Measurements from ENCODE around the gene SDK2.
"Not testable (repeated sequence)": the region's sequence is repeated elsewhere in the genome, so short reads cannot be mapped to it uniquely, and the experiment has no call there.

The SDK2 gene

DNA sequence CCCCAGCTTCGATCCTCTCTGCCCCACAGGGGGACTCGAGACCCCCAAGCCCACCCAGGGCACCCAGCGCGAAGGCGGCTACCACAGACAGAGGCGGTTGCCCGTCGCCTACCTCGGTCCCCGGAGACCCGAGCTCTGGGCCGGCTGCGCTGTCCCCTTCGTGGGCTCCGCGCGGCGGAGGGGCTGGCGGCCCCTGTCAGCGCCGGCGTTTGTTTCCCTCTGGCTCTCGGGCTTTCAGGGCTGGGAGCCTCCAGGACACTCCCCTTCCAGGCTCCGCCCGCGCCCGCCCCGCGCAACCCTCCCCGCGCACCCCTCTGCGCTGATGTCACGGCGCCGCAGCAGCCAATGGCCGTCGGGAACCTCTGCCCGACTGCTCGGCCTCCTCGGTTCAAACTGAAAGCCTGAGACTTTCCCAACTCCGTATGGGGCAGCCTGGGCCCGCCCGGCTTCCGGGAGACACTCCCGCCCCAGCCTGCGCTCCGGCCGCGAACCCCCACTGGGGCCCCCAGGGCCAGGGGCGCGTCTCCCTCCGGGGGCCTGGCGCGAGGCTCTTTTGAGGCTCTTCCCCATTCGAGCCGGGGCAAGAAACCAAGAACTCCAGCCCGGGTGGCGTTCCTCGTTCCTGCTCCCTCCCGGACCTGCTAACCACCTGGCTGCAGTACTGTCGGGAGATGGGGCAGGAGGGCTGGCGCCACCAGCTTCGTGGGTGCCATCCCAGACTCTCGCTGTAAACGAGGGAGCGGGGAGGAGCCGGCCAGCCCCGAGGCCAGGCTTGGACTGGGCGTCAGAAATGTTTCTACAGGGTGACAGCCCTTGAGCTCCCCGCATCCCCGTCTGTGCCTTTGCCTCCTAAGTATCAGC is 332.2 kb downstream of the SDK2 start, which contains the start of gene CDC42EP4:
Gene CDC42EP4 (minus strand): TSS at position 221 of the 861 bp plus-strand sequence. CDS start 25,501 bp downstream, outside the sequence.
- DNase-seq = peak; percentile 97

DNA sequence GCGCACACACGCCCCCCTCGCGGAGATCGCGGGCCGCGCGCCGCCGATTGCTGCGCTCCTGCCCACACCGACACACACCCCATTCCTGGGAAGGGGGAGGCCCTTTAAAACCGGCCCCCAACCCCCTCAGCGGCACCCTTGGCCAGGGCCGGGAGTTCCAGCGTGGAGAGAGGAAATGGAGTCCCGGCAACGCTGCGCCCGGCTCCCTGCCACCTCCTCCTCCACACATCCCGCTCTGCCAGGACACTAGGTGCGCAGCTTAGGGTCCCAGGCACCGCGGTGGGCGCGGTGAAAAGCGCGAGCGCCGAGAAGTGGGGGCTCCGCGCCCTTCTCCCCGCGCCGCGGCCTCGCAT is 332.8 kb downstream of the SDK2 start:
- no peak for DNase-seq

DNA sequence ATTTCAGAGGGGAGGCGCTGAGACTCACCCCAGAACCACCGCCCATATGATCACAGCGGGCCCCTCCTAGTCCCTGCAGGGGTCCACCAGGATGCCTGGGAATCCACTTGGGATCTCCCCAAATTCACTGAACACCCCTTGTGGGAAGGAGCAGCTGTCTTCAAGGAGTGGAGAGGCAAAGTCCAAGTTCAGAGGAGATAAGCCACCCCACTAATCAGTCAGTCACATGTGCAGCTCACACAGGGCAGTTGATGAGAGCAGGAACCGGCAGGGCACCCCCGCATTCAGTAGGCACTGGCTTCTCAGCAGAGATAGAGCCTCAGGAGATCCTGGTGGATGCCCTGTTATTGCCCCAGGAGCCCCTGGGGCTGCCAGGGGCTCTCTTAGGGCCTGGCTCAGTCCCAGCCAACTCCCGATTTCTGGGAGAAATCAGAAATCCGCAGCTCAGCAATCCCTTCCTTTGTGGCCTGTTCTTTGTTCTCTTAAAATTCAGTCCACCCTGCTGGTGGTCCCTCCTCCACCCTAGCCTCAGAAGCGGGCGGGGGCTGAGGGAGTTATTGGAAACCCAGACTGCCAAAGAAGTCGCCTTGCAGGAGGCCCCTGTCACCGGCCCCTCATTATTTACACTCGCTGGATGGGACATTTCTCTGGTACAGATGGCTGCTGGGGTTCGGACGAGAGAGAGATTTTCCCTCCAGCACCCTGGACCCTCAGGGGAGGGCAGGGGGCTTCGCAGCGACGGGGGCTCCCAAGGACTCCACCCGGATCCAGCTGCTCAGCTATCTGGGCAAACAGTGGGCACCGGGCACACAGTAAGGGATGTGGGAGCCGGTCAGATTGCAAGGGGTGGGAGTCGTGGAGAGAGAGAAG is 334.3 kb downstream of the SDK2 start:
- peak; percentile 19 for DNase-seq

DNA sequence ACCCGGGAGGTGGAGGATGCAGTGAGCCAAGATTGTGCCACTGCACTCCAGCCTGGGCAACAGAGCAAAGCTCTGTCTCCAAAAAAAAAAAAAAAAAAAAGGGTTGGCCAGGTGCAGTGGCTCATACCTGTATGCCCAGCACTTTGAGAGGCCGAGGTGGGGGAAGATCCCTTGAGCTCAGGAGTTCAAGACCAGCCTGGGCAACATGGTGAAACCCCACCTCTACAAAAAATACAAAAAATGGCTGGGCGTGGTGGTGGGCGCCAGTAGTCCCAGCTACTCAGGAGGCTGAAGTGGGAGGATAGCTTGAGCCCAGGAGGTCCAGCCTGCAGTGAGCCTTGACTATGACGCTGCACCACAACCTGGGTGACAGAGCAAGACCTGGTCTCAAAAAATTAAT is 335.3 kb downstream of the SDK2 start:
- DNase-seq = not testable (repeated sequence)

DNA sequence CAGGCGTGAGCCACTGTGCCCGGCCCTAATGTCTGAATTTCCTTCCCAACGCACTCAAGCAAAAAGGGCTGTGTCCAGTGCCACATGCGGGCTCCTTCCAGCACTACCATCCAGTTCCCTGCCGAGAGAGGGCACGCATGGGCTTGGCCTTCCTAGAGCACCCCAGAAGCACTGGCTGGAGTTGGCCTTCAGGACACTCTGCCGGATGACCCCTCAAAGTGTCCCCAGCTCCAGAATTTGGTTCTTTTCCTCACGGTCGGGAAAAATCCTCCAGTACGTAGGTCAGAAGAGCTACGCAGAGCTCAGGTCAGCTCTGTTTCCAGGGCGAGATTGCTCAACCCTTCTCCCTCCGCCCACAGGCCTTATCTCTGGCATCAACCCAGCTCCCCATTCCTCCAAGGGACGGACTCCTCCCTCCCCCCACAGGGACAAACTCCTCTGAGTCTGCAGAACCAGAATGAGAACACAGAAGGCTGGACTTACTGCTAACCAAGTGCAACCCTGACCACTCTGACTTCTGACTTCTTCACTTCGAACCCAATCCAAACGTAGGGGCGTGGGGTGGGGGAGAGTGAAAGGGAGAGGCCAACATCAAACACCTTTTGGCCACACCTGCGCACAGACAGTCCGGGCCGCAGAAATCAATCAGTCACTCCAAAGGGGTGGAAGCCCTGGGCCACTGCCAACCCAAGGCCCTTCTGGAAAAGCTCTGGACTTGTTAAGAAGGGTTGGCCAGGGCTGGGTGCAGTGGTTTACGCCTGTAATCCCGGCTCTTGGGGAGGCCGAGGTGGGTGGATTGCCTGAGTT is 336.0 kb downstream of the SDK2 start:
- peak; percentile 51 for DNase-seq

DNA sequence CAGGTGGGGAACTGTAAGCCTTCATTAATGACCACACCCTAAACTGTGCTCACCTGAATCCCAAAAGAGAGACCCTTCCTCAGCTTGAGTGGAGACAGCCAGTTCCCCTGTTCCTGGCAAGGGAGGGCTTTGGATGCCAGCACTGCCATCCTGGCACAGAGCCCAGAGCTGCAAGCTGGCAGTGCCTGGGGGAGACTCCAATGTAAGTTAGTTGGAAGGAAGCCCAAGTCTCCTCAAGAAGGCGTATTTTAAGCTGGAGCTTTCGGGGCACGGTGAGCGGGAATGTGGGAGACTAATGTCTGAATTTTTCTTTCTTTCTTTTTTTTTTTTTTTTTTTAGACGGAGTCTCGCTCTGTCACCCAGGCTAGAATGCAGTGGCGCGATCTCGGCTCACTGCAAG is 337.1 kb downstream of the SDK2 start:
- no peak for DNase-seq

DNA sequence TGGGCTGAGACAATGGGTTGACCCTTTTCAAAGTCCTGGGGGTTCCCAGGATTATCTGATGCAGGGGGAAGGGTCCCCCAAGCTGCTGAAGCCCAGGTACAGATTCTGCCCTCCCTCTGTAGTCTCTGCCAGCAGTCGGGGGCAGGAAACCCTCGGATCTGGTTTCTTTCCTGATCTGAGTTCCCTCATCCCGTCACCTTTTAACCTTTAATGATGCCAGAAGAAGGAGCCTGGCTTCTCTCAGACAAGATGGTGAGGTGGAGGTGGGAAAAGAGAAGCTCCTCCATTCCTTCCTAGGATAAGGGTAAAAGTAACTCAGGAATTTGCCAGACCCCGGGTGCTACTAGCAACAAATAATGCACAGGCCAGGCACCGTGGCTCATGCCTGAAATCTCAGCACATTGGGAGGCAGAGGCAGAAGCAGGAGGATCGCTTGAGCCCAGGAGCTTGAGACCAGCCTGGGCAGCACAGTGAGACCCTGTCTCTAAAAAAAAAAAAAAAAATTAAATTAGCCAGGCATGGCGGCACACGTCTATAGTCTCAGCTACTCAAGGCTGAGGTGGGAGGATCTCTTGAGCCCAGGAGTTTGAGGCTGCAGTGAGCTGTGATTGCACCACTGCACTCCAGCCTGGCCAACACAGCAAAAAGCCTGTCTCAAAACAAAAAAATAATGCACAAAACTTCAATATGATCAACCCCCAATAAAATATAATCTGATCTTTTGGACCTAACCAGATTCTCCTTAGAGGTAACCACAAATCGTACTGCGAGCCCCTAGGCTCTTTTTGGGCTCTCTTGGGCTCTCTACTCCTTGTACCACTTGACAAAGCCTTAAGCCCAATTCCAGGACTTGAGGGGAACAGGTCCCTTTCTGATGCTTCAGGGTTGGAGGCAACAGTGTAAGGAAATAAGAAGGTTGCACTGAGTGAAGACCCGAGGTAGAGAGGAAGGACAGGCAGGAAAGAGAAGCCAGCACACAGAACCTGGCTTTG is 338.1 kb downstream of the SDK2 start:
- no peak for DNase-seq

DNA sequence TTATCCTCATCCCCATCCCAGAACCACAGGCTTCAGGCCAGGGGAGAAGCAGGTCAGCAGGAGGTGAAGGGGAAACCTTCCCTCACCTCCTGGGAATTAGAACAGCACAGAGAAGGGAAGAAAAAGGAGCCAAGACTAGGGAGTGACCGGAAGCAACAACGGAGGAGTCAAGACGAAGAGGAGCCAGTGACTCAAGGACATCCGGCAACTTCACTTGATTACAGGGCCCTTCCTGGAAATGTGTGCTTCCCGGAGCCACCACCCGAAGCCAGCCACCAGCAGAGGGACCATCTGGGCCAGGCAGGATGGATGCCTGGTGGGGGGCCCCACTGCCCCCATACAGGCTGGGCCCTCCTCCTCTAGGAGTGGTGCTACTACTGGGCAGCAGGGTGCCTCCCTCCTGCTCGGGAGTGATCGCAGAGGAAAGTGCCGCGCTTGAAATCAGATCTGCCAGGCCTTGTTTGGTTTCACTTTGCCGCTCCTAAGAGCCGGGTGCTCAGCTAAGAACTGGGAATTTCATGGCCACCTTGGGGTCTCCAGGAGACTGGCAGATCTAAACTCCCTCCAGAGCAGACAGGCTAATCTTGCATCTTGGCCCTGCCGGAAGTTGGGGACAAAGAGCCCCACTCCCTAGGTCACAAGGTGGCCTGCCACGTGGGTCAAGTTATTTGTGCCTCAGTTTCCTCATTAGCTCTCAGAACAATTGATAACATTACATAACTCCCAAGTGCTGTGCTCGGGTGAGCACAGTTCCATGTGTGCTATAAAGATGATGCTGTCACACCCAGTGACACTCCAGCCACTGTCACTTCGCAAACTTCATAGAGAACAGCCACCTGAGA is 339.1 kb downstream of the SDK2 start:
- peak; percentile 70 for DNase-seq

DNA sequence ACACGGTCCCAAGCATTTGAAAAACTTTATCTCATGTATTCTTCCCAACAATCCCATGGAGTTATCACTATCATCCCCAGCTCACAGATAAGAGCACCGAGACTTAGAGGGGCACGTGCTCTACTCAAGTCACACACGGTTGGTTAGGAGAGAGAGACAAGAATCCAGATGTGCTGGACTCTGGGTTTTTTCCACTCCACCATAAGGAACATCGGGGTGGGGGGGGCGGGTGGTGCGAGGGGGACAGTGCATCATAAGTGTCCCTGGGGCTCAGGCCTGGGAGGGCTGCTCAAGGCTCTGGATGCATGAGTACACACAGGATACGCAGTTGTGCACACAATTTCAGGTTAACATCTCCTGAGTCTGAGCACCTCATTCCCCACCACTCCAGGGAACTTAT is 339.8 kb downstream of the SDK2 start:
- no peak for DNase-seq

DNA sequence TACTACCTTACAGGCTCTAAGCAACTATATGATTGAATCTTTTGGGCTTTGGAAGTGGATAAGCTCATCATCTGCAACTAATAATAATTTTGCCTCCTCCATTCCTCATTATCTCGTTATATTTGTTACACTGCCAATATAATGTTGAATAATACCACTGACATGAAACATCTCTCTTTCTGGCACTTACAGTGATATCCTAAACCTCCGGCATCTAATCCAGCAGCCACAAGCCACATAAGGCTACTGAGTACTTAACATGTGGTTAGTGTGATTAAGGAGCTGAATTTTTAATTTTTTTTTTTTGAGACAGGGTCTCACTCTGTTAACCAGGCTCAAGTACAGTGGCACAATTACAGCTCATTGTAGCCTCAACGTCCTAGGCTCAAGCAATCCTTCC is 342.1 kb downstream of the SDK2 start:
- DNase-seq = no peak

DNA sequence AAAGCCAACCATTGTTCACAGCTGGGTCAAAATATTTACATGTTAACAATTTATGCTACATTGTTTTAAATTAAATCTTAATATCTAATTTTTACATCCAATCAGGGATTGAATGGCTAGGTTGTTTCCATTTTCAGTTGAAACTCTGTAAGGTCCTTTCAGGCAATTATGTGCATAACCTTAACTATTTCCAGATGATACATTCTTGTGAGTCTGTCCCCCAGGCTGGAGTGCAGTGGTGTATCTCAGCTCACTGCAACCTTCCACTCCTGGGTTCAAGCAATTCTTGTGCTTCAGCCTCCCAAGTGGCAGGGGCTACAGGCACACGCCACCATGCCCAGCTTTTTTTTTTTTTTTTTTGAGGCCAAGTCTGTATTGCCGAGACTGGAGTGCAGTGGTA is 342.9 kb downstream of the SDK2 start:
- no peak for DNase-seq

DNA sequence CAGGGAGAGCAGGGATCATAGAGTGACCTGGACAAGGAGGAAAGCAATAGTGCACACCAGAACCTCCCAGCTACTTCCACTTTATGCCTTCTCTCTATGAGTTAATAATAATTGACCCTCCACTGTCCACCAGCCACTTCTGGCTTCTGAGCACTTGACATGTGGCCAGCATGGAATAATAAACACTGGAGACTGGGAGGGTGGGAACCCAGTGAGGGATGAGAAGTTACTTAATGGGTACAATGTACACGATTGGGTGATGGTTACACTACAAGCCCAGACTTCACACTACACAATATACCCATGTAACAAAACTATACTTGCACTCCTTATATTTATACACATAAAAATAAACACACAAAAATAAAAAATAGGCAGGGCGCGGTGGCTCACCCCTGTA is 343.9 kb downstream of the SDK2 start:
- DNase-seq = no peak

DNA sequence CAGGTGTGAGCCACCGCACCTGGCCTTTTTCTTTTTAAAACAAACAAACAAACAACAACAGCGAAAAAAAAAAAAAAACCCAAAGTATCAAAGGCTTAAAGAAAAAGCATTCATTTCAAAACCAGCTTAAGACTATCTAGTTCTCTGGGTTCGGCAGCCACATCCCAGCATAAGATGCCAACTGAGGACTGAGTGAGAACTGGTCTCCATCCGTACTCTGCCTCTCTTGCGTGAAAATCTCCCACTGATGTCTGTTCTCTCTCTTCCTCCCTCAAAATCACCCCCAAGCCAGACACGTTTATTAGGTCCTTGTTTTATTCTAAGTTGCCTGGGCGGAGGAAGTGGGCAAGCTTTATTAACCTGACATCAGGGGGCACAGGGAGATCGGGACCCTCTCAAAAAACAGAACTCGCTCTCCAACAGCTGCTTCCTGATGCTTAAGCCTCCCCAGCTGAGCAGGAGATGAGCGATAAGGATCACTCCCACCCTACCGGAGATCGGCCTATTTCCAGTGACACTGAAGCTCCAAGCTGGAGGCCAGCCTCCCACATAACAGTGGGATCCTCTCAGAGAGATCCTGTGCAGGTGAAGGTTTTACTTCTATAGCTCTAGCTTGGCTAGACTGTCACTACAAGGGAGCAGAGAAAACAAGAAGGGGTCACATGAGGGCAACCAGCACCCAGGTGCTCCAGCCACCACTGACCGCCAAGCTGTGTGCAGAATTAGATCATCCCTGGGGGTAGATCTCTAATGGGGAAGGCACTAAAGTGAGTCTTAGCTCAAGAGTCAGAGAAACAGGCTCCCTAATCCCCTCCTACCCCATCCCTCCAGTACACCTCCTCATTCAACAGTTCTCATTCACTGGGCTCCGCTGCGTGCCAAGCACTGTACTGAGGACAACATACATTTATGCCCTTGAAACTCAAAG is 346.0 kb downstream of the SDK2 start:
- peak; percentile 50 for DNase-seq

DNA sequence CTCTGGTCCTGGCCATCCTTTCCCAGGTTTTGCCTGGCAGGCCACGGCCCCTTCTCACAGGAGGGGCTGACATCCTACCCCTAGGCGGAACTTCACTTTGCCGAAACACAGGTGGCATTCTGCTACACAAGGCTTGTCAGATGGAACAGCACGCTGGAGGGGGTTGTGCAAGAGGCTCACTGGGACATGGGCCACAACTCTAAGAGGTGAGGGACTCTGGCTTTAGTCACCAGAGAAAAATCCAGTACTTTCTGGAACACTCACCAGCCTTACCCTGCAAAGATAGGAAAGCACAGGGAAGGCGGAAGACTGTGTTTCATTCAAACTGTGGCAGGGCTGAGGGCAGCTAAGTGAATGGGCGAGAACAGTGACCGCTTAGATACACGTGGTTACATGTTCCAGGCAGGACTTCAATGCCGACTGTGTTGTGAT is 350.7 kb downstream of the SDK2 start:
- no peak for DNase-seq

DNA sequence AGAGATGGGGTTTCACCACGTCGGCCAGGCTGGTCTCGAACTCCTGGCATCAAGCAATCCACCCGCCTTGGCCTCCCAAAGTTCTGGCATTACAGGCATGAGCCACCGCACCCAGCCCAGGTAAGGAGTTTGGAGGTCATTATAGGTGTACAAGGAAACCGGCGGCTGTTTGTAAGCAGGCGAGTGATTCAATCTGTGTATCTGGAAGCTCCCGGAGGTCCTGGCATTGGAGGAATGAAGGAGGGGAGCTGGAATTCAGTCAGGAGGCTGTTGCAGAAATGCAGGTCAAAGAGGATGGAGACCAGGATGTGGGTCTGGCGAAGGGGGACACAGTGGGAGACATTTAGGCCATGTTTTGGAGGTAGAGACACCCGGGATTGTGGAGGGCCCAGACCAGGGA is 351.2 kb downstream of the SDK2 start:
- DNase-seq = no peak

DNA sequence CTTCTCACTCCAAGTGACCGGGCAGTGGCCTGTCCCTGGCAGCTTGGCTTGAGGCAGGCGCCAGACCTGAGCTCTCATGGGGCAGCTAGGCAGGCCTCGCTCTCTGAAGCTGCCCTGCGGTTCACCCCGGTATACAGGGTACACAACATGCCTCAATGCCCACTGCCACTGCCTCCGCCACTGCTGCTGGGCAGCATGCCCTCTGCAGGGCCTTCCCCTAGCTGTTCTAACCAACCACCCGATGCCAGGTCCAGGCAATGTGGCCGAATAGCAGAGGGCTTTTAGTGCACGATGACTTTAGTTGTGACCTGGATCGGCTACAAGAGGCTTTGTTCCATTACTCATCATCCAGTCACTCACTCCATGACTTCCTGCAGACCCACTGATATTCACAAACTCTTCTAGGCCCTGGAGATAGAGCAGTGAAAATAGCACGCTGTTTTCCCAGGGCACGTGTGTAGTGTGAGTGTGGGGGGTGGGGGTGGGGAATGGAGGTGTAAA is 352.2 kb downstream of the SDK2 start:
- peak; percentile 19 for DNase-seq

DNA sequence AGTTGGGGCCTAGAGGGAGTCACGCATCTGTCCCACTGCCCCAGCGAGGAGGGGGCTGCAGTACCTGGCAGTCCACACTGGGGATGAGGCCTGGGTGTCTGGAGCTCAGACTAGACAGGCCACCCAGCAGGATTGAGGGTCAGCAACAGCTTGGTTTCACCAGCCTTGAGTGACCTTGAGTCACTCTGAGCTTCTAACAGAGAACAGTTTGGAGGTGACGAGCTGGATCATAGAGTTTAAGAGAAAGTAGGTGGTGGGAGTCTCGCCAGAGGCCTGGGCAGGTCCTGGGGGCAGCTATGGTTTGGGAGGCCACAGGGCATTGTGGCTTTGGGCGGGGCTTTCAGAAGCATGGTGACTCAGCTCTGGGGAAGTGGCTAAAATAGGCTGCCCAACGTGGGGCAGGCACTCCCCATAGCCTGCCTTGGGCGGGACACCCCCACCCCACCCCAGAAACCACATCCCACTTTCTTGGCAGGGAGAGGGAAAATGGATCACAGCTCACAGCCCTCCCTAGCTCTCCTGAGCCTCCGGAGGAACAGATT is 352.9 kb downstream of the SDK2 start:
- DNase-seq = peak; percentile 84

DNA sequence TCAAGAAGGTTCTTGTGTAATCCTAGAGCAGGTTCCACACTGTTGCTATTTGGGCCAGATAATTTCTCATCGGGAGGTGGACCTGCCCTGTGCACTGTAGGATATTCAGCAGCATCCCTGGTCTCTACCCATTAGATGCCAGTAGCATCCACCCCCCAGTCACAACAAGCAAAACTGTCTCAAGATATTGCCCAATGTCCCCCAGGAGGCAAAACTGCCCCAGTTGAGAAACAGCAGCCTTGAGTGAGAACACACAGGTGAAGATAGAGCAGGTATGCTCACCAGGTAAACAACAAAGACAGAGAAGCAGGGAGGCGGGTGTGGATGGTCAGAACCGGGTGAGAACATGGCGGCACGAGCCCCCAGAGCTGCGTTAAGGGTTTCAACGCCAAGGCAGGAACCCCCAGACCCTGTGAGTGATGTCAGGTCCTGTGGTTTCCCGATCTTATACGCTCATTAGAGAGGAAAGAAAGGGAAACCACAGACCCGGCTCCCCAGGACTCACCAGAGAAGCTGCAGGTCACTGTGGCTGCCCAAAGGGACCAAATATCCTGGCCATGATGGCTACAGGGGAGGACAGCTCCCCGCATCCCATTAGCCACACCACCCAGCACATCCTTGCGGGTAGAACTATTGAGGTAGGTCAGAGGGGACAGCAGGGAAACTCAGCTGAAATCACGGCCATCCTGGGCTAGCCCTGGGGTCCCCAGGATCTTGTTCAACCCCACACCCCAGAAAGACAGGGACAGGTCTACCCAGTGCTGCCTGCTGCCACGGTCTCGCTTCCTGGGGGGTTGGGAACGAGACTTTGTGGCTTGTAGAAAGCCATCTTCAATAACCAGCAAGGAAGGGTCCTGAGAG is 353.6 kb downstream of the SDK2 start:
- no peak for DNase-seq

Measured in suppressor macrophage treated with lipopolysaccharide for 4 hours (primary cell).